K562 (cell line): Measurements from ENCODE around the gene BRAP. TPM values are rescaled to one million over a fixed set of nuclear protein-coding genes. Genes with fewer than 3 reads are reported as not detected.

Experiments used
- BCOR ChIP-seq: fragments of 450-650 bp; IDR thresholded peaks from 2 replicates; pipeline ENCODE4 v1.6.1; 2016
- CHCHD3 ChIP-seq: fragments of 250-450 bp; sonication (Bioruptor Pico); IDR thresholded peaks from 2 replicates; pipeline ENCODE4 v2.1.2; 2022; ENCODE audit warnings: mild to moderate bottlenecking
- CUX1 ChIP-seq: fragments of 200-800 bp; sonication (Bioruptor generic); IDR thresholded peaks from 2 replicates; pipeline ENCODE4 v1.6.1; 2016; ENCODE audit warnings: missing genetic modification characterization, missing compliant biosample characterization
- GABPB2 ChIP-seq: fragments of 250-450 bp; sonication (Bioruptor Pico); conservative IDR thresholded peaks from 2 replicates; pipeline ENCODE4 v1.5.1; 2021; ENCODE audit warnings: mild to moderate bottlenecking
- HDAC1 ChIP-seq, 2 experiments: fragments of 450-650 bp; IDR thresholded peaks; 2 replicates each; pipeline ENCODE4 v1.6.1; 2016 to 2017; ENCODE audit warnings: inconsistent platforms in 1 of 2, mild to moderate bottlenecking in 1 of 2, moderate library complexity in 1 of 2
- HDGF ChIP-seq: fragments of 450-650 bp; IDR thresholded peaks from 2 replicates; pipeline ENCODE4 v1.6.1; 2016
- NR0B1 ChIP-seq: fragments of 450-650 bp; IDR thresholded peaks from one replicate; pipeline ENCODE4 v1.6.1; 2018; ENCODE audit warnings: mild to moderate bottlenecking, moderate library complexity; ENCODE audit not compliant: partially characterized antibody
- PCBP1 ChIP-seq: fragments of 200-400 bp; formaldehyde crosslinking; IDR thresholded peaks from 2 replicates; pipeline ENCODE4 v1.6.1; 2018; ENCODE audit warnings: mild to moderate bottlenecking, low read depth, low read length; ENCODE audit not compliant: poor library complexity, severe bottlenecking
- POLR2A ChIP-seq: fragments of 450-650 bp; conservative IDR thresholded peaks from 2 replicates; pipeline ENCODE4 v1.6.1; 2016
- RBM39 ChIP-seq: fragments of 200-400 bp; formaldehyde crosslinking; optimal IDR thresholded peaks from 2 replicates; pipeline ENCODE3; 2018; ENCODE audit warnings: low read depth, low read length
- RNF219 ChIP-seq: fragments of 250-450 bp; sonication (Bioruptor Pico); IDR thresholded peaks from 2 replicates; pipeline ENCODE4 v1.5.0; 2022; ENCODE audit warnings: mild to moderate bottlenecking
- SRF ChIP-seq, 2 experiments: fragments of 250-450, 450-650 bp in 1 of 2; sonication (Bioruptor Pico) in 1 of 2; sonication (generic) in 1 of 2; formaldehyde crosslinking; IDR thresholded peaks; 2 replicates each; pipeline versions ENCODE4 v1.5.0 to v1.5.1; 2020 to 2022; ENCODE audit warnings: mild to moderate bottlenecking in 1 of 2, missing genetic modification reagents in 1 of 2
- STAG1 ChIP-seq: sonication (generic); formaldehyde crosslinking; IDR thresholded peaks from 2 replicates; pipeline ENCODE4 v1.5.0; 2020; ENCODE audit warnings: missing genetic modification reagents, borderline replicate concordance
- ZNF212 ChIP-seq: fragments of 450-650 bp; formaldehyde crosslinking; IDR thresholded peaks from 2 replicates; pipeline ENCODE4 v1.4.0; 2020; ENCODE audit warnings: mild to moderate bottlenecking
- ZNF232 ChIP-seq: sonication (generic); formaldehyde crosslinking; IDR thresholded peaks from 2 replicates; pipeline ENCODE4 v1.8.0; 2022; ENCODE audit warnings: mild to moderate bottlenecking, missing genetic modification reagents
- ZNF277 ChIP-seq: fragments of 250-450 bp; sonication (Bioruptor Pico); IDR thresholded peaks from 2 replicates; pipeline ENCODE4 v1.8.0; 2022; ENCODE audit warnings: inconsistent platforms, mild to moderate bottlenecking, moderate library complexity, borderline replicate concordance
- ZNF511 ChIP-seq: sonication (generic); formaldehyde crosslinking; IDR thresholded peaks from 2 replicates; pipeline ENCODE4 v1.8.0; 2022; ENCODE audit warnings: mild to moderate bottlenecking, missing genetic modification reagents
- ZNF75A ChIP-seq: fragments of 450-650 bp; formaldehyde crosslinking; IDR thresholded peaks from 2 replicates; pipeline ENCODE4 v1.4.0; 2020; ENCODE audit warnings: mild to moderate bottlenecking
- polyA plus RNA-seq, 8 experiments: library from polyadenylated mRNA; depleted of rRNA in 4 of 8; stranded (reverse) in 5 of 8; unstranded in 3 of 8; fragments of >200 nt; fragmentation: Nextera tagmentation in 2 of 8; fragmentation: Illumina TruSeq in 1 of 8; extraction: Ambion mirVana in 2 of 8; extraction: Trizol in 1 of 8; gene quantifications; 2 replicates each; pipeline versions ENCODE4 v1.2.1 to v1.2.3, GENCODE V29; 2011 to 2014; ENCODE audit warnings: inconsistent platforms in 1 of 8, missing spikeins in 1 of 8
- total RNA-seq, 7 experiments: library from RNA; depleted of rRNA in 6 of 7; stranded (reverse); fragments of >200 nt in 6 of 7; fragmentation: Illumina TruSeq in 2 of 7; extraction: Trizol in 2 of 7; gene quantifications; 2 replicates each; pipeline versions ENCODE4 v1.2.1 to v1.2.3, GENCODE V29; 2011 to 2021; ENCODE audit warnings: low replicate concordance in 1 of 7

The BRAP gene
- total and polyA plus RNA-seq, 9 of the 15 experiments (the other 6 are each of a cell fraction or from before 2014, with no cell fraction given) = 2.2 to 32.6 (median 27.5) TPM

- TF ChIP-seq ZNF212 (CRISPR knock-in tag) (no peak), ZNF75A (CRISPR knock-in tag) (no peak), ZNF511 (CRISPR knock-in tag) (no peak), HDGF (no peak), CHCHD3 (CRISPR knock-in tag) (no peak), BCOR (no peak; the same call in none of the 2 replicates), STAG1 (no peak), PCBP1 (peak; percentile 97), CUX1 (no peak), NR0B1 (no peak), GABPB2 (no peak), ZNF232 (no peak), SRF (CRISPR knock-in tag; IDR thresholded peaks at IDR 0.05) (no peak), HDAC1 (IDR thresholded peaks at IDR 0.05) (peak in 1 of 2 experiments; percentile 94; a peak in 2 of 4 replicates), ZNF277 (CRISPR knock-in tag) (no peak), RBM39 (no peak), POLR2A (peak; percentile 93), RNF219 (CRISPR knock-in tag) (no peak)
These were observed 86.1 kb downstream of the BRAP start (continued) for GRCh38 chr12:111599453-111600204.
